GM19328 (cell line): ENCODE measurements around the gene RETREG2.

Experiments
- ATAC-seq: cut with Tn5 transposase; IDR thresholded peaks from one replicate; pipeline ENCODE4 v1.9.1; 2021; ENCODE audit warnings: mild to moderate bottlenecking, moderate library complexity; ENCODE audit not compliant: unreplicated experiment

The RETREG2 gene

DNA sequence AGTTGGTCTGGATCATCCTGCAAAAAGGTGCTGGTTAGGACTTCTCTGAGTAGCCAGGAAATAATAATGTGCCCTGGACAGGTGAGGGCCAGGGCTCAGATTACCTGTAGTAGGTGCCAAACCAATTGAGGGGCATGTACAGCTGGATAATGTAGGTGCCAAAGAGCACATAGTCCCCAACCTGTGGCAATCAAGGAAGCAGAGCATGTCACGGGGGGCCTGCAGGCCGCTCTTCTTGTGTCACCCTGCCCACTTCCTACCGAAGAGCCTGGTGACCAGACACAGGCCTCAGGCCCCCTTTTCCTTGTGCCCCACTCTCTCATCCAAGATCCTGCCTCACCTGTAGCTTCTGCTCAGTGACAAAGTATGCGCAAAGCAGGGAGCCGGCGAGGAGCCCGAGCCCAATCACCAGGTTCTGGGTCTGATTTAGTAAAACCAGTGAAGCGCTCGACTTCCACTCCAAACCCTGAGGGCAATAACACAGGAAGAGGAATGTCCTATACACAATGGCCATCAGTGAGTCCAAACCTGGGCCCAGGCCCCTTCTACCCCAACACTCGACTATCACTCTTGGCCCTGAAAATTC is 35.5 kb downstream of the RETREG2 start:
- ATAC-seq = no peak

DNA sequence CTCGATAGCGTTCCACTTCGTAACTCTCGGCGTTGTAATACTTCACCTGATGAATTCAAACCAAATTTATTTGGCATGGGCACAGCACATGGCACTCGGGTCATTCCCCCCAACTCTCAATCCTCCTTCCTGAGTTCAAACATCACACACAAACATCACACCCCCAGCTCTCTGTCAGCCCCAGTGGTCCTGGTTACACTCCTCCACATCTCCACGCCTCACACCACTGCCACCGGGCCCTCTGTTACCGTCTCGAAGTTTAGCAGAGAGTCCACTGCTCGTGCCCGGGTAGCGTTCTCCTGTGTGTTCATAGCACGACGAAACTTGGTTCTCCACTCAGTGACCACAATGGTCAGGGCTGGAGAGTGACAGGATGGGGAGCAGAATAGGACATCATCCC is 36.1 kb downstream of the RETREG2 start:
- no peak for ATAC-seq

DNA sequence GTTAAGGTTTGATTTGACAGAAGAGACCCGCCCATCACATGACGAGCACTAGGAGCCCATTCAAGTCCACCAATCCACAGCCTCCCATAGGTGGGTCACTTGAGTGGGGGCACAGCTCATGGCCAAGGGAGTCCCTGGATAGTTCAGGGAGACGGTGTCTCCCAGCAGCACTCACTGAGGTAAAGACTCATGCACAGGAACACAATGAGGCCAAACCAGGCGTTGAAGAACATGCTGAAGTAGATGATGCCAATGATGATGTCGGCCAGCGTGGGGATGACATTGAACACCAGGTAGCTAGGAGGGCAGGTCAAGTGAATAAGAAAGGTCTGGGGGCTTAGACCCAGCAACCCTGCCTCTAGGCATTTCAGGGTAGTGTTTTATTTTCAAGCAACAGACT is 36.7 kb downstream of the RETREG2 start:
- ATAC-seq = no peak

DNA sequence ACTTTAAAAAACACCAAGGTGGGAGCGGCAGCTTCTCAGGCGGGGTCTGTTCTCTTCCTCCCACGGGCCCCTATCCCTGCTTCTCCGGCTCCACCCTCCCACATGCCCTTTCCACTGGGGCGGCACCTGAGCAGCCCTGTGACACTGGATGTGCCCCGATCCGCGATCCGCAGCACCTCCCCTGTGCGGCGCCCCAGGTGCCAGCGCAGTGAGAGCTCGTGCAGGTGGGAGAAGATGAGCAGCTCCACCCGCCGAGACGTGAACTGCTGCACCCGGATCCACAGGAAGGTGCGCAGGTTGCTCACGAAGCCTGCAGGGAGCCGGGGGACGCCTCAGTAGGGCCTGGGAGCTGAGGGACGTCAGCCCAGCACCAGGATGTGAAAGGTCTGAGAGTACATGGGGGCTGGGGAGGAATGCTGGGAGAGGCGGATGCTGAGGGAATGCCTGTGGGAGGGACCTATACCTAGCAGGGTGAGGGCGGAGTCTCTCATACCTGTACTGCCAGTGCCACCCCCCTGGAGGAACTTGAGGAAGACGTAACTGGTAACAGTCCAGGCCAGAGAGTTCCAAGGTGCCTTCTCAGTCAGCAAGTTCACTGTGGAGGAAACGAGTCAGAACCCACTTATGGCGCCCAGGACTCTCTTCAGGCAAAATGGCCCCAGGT is 37.9 kb downstream of the RETREG2 start:
- no peak for ATAC-seq

DNA sequence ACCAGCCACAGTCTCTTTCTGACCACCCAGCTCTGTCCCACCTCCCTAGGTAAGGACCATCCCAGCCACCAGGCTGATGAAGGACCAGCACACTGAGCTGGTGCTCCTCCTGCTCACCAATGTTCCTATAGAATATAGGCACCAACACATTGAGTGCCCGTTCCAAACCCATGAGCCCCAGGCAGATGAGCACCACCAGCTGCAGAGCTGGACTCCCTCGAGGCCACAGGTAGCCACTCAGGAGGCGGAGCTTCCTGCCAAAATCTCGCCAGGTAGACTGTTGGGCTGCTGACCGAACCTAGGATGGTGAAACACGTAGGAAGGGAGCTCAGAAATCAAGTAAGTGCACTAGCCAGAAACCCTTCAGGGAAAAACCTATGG is 38.5 kb downstream of the RETREG2 start:
- ATAC-seq = no peak

DNA sequence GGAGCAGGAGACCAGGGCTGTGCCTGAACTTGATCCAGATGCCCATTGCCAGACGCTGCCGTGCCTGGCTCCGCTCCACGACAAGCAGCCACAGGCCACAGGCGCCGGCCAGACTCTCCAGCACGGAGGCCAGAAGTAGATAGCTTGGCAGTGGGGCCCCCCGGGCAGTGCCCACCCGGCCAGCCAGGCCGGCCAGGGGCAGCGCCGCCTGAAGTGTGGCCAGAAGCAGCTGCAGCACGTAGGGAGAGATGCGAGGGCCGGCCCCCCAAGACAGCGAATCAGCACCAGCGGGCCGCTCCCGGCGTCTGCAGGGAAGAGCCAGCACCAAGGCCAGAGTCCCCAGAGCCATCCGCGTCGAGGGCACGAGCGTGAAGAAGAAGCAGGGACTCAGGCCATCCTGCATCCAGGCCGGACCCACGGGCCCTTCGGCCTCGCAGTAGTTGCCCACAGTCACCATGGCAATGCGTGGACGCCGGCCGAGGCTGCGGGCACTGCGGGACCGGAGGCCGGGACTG is 40.2 kb downstream of the RETREG2 start:
- peak; percentile 28 for ATAC-seq

DNA sequence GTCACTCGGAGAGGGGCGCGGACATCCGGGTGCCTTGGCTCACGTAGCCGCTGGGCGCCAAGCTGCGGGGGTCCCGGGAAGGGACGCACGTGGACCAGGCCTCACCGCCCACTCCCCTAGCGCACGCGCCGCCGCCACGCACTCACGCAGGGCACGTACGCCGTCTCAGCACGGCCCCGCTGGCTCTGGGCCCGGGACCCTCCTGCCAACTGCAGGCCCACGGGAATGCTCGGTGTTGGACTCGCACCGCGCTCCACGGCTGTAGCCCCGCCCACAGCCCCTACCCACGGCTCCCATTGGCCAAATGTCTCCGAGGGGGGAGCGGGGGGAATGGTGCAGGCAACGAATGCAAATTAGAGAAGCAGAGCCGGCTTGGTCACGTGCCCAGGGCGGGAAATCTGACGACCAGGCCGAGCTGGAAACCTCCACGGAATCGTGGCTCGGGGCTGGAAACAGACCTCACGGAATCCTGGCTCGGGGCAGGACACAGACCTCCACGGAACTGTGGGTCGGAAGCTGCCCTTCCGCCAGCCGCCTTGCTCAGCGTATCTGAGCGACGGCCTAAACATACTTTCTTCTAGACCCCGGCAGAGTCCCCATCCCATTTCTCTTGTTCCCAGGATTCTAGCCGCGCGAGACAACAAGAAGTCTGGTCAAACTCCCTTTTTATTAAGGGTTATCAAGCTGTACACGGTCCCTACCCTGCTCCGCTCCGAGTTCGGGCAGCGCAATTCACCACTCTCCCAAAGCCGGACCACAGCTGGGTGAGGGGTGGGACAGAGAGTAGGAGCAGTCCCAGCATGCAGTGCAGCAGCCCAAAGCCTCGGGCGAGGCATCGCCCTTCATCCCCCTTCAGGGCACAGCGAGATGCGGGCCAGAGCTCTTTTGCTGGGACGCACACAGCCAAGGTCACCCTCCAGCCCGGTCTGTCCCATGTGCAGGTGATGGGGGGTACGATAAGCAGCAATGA is 40.9 kb downstream of the RETREG2 start, which contains the start of gene ABCB6:
Gene ABCB6, minus strand, starts transcription at position 227 of the 970 bp plus-strand sequence. CDS start 285 bp downstream, outside the sequence.
- ATAC-seq = peak; percentile 67

DNA sequence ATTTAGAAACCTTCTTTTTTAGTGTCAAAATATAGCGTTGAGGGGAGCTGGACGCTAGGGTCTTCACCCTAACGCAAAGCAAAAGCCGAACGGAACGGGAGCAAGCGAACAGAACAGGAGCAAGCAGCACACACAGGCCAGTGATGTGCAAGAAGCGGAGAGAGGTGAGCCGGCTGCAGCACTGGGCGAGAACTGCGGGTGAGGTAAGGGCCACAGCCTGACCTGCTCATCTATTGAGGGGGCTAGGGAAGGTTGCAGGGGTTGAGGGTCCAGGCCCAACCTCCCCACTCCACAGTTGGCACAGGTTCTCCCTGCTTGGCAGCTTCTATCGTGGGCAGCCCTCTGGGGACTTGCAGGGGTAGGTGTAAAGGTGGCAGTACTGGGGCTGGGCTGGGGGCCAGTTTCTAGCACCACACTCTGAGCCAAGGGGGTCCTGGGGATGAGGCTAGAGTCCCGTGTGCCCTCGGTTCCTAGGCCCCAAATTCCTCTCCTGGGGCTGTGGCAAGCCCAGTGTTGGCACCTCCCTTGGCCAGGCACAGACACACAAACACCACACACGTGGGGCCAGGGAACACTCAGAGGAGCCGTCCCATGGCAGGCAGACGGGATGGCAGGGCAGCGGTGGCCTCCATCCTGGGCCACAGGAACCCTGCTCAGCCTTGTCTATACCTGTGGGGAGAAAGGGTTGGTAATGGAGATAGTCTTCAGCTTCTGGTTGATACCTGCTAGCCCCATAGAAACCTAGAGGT is 41.9 kb downstream of the RETREG2 start:
- ATAC-seq = no peak

DNA sequence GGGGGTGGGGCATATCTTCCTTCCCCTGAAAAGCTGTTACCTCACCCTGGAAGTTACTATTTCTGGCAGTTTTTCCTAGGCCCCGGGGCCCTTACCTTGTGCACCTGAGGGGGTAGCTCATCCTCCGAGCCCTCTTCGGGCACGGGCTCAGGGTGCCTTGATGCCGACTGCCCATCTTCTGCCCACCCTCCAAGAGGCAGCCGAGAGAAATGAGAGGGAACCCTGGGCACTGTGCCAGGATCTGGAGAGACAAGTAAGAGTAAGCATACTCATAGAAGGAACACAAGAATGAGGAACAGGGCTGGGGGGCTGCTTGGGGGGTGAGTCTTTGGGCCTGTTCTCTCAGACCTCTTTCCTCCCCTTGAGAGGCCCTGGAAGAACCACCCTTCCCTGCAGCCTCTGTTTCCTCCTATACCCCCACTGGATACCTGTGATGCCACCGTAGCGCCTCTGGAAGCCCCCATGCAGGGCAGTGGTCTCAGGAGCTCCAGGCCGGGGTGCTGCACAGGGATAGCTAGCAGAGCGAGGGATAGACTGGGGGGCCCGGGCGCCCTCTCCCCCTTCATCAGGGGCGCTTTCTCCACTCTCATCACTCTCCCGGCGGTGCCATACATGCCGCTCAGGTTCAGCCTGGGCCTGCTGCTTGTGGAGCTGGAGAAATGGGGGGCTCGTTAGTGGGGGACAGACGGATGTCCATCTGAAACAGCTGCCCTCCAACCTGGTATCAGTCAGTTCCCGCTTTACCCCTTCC is 42.8 kb downstream of the RETREG2 start:
- ATAC-seq = no peak

DNA sequence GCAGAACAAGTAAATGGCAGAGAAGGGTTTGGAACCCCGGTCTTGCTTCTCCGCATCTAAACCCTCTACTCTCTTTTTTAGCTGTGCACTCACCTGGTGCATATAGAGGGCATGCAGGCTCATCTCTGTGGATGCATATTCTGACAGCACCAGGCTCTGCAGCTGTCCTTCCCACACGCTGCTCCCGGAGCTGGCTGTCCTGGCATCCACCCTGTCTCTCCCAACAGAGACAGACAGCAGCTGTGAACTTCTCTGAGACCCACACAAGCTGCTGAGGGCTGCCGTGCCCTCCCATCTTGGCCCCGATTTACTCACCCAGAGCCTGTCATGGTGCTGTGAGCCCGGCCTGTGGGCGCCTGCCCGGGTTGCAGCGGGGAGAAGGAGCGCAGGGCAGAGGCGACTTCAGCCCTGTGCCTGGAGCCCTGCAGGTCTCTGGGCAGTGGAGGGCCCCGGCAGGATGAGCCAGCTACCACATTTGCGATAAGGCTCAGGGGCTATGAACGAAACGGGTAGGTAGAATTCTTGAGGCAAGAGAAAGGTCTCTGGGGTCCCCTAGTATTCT is 44.0 kb downstream of the RETREG2 start:
- ATAC-seq = no peak

DNA sequence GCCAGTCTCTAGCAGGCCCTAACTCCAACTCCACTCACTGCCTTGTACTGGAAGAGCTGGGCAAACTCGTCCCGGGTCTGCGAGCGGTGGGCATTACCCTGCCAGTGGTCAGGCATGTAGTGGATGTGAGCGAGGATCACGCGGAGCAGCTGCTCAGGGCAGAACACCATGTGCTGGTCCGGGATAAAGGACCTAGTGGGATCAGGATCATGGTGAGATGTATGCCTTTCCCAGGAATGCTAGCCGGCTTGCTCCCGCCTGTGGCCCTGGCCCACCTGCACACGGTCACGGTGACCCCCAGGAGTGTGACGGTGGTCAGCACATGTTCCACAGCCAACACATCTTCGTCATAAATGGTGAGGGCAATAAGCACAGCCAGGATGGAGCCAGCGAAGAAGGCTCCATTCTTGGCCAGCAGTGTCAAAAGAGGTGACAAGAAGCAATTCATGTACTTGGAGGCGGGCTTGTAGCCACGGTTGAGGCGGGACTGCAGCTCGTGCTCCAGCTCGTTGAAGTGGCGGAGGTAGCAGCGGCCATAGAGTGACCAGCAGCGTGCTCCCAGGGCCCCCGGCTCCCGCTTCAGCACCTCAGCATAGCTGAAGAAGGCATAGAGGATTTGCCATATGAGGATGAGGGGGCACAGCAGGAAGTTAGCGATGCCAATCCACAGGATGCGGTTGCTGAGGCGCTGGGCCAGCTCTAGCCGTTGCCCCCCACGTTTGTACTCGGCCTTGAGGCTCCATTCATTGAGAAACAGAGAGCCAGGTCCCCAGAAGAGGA is 45.9 kb downstream of the RETREG2 start:
- ATAC-seq = no peak

DNA sequence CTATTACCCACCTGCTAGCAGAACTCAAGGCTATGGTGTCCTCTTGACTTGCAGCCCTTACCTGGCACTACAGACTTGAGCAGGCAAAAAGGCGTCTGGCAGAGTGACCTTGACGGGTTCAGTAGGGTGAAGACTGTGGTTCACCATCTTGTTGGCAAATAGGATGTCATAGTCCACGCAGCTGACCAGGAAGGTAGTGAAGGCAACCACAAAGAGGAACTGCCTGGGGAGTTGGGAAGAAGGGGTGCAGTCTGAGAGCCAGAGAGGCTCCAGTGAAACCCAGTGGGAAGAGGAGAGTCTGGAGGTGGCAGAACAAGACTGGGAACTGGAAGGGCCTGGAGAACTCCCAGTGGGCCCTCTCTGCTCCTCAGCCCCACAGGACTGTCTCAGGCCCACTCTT is 47.3 kb downstream of the RETREG2 start:
- ATAC-seq = no peak

DNA sequence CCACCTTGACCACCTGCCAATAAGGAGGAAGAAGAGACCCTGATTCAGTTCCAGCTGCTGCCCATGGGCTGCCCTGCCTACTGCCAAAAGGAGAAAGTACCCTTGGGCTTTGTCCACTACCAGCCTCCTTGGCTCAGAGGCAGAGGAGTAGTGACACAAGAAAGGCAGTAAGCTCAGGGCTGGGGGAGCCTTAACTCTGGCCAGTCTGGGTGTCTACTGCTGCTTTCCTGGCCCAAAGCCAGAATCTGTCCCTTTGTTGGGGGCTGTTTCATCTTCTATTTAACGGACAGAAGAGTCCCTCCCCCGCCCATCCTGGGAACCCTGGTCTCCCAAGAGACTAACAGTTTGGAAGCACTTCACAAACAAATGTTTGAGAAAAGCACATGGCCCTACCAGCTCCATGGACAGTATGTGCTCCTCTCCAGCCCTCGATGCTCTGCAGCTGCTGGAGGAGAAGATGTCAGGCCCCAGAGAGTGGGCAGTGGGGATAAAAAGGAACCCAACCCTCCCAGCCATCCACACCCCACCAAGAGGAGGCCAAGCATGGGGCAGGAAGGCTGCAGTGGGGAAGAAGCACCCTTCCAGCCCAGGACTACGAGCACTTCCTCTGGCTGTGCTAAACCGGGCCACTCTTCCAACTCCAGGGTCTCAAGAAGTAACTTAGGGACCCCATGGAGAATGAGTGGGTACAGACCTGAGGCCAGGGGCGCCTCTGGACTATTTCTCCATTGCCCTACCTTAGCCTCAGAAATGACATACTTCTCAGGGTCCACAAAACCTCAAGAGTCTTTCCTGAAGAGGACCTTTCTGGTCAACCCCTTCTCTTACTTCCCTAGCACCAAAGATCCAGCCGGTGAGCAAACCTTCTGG is 50.2 kb downstream of the RETREG2 start:
- no peak for ATAC-seq

DNA sequence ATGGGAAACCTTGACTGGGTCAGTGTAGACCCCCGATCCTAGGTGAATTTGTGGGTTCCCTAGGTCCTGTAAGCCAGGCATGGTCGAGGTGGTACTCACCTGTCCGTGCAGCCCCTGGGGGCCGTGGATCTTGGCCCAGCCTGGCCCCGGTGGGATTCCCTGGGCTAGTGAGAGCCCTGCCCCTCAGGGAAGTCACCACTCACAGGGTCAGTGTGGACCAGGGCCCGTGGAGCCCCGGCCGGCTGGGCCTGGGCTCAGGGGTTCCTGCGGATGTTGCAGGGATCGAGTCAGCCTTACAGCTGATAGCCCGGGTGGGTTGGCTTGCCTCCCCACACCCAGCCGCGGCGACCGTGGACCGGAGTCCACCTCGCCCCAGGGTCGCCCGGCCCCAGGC is 50.8 kb downstream of the RETREG2 start:
- peak; percentile 6 for ATAC-seq

DNA sequence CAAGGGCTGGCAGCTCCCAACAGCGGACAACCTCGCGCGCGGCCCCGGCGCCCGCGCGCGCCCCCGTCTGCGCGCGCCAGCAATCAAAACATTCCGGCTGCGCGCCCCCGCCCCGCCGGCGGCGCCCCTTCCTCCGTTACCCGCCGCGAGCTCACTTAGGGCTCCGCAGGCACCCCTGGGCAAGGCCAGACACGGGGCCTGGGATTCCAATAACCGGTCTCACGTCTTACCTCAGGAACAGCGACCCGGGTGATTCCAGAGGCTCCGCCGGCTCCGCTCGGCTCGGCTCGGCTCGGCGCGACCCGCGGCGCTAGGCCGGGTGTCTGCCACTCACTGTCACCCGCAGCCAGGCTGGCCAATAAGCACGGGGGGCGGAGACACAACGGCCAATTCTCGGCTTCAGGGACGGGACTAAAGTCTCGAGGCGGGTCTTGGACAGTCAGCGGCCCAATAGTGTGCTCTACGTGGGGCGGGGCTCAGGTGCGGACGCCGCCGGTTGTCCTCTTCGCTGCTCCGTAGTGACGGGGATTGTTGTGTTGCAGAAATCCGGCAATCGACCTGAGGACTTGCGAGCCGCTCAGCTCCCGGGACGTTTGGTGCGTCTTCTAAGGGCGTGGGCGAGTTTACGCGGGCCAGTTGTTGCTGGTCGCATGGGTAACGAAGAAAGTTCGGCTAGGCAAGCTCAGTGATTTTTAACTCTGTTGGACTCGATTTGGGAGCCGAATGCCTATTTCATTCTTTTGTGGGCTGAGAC is 51.4 kb downstream of the RETREG2 start, which contains the start of the genes ANKZF1 and ATG9A:
Gene ANKZF1, plus strand, starts transcription at position 502 of the 754 bp plus-strand sequence. CDS start 452 bp downstream, outside the sequence.
Gene ATG9A, minus strand, starts transcription at position 332 of the 754 bp plus-strand sequence. CDS start 1,612 bp downstream, outside the sequence.
- peak; percentile 98 for ATAC-seq

DNA sequence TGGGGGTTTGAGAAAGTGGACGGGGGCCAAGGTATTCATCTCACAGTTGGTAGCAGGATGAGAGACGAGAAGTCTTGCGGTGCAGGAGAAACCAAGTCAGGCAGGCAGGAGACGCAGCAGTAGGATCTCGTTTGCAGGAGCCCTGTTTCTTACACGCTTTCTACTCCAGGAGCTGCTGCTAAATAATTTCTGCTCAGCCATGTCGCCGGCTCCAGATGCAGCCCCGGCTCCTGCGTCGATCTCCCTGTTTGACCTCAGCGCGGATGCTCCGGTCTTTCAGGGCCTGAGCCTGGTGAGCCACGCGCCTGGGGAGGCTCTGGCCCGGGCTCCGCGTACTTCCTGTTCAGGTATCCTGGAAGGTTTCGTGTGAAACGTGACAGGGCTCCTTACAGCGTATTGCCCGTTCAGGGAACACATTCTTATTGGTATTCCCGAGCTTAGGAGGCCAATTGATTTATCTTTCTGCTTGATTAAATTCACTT is 52.0 kb downstream of the RETREG2 start:
- ATAC-seq = no peak

DNA sequence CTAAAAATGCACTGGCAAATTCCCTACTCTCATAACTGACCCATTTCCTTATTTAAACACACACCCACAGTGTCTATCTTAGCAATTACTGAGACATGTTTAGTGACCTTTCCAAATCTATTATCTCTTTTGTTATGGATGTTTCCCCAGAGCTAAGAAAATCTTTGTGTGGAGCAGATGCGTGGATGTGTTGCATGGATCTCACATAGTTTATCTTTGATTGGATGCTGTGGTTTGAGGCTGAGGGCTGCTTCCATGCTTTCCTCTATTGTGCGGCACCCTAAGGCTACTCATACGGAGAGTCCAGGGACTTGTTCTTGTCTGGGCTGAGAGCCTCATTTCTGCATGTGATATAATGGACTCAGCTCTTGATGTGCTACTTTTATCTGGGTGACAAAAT is 56.3 kb downstream of the RETREG2 start:
- no peak for ATAC-seq
